HG03439 (cell line): Measurements from ENCODE around the gene SPECC1.
"Not testable (repeated sequence)": the region's sequence is repeated elsewhere in the genome, so short reads cannot be mapped to it uniquely, and the experiment has no call there.

Source experiments
- ATAC-seq: cut with Tn5 transposase; IDR thresholded peaks from one replicate; pipeline ENCODE4 v1.9.1; 2021; ENCODE audit warnings: mild to moderate bottlenecking, moderate library complexity; ENCODE audit not compliant: unreplicated experiment

The SPECC1 gene

GRCh38 chr17:20009302-20010098 is at the start of gene SPECC1:
Gene SPECC1, plus strand, starts transcription at chr17:20009359. Its CDS starts 87,293 bp downstream, at chr17:20096652.
- ATAC-seq: peak; percentile 90

- ATAC-seq: not testable (repeated sequence)
Observed at GRCh38 chr17:19962954-19963353, 46.2 kb upstream of the SPECC1 start.

GRCh38 chr17:19973156-19973555 is 36.0 kb upstream of the SPECC1 start:
- ATAC-seq: no peak

- ATAC-seq: no peak
Observed at GRCh38 chr17:19975601-19976000, 33.6 kb upstream of the SPECC1 start.

- ATAC-seq: peak; percentile 80
Observed at GRCh38 chr17:19977293-19978208, 31.6 kb upstream of the SPECC1 start, which contains the start of gene AKAP10. Gene AKAP10, minus strand, starts transcription at chr17:19977828. Its CDS starts 149 bp downstream, at chr17:19977679.

- ATAC-seq: peak; percentile 11
Observed at GRCh38 chr17:19978209-19978802, 30.9 kb upstream of the SPECC1 start.

- ATAC-seq: no peak
Observed at GRCh38 chr17:19978805-19979211, 30.4 kb upstream of the SPECC1 start.

- no peak for ATAC-seq
Observed at GRCh38 chr17:19979917-19980770, 29.0 kb upstream of the SPECC1 start.

- ATAC-seq: no peak
Observed at GRCh38 chr17:19986941-19987861, 22.0 kb upstream of the SPECC1 start.

- no peak for ATAC-seq
Observed at GRCh38 chr17:19987897-19988296, 21.3 kb upstream of the SPECC1 start.

GRCh38 chr17:19991252-19991885 is 17.8 kb upstream of the SPECC1 start:
- ATAC-seq: no peak

- ATAC-seq: peak; percentile 93
Observed at GRCh38 chr17:19992803-19993713, 16.1 kb upstream of the SPECC1 start.

- no peak for ATAC-seq
Observed at GRCh38 chr17:19996086-19996485, 13.1 kb upstream of the SPECC1 start.

- ATAC-seq: no peak
Observed at GRCh38 chr17:19996502-19996901, 12.7 kb upstream of the SPECC1 start.

GRCh38 chr17:20008242-20009051 is 712 bp upstream of the SPECC1 start:
- peak; percentile 5 for ATAC-seq

GRCh38 chr17:20009052-20009301 is 182 bp upstream of the SPECC1 start:
- ATAC-seq: no peak
